Breast epithelium (tissue), 3 donors: ENCODE results near the gene DYNC1LI2.

Experiments used
- POLR2AphosphoS5 ChIP-seq, 3 donors: sonication (generic); formaldehyde crosslinking; IDR thresholded peaks; one replicate each; pipeline ENCODE4 v1.6.1; 2017; ENCODE audit warnings: antibody characterized with exemption in 3 of 3
- TF ChIP-seq, protein P1 (sequence below), 3 donors: fragments of 450-650 bp; IDR thresholded peaks; one replicate each; pipeline ENCODE4 v1.5.1; 2016 to 2017; ENCODE audit warnings: antibody characterized with exemption in 3 of 3, mild to moderate bottlenecking in 3 of 3, moderate library complexity in 3 of 3

DNA sequence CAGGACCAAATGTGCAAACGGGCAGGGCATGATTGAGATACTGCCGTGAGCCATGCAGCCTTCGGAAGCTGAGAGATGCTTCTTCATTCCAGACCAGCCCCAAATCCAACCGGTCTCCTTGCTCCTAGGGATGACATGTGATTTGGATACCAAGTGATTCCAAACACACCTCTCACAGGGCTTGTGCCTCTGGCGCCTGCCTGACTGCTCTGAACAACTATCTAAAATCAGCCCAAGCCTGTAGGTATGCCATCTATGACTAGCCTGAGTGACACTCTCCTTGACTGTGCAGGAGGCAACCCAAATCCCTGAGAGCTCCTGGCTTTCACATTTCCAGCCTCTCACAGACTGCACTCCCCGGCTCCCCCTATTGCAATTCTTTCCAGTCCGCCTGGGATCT, 20.3 kb downstream of the DYNC1LI2 start:
- TF ChIP-seq, protein P1, sequence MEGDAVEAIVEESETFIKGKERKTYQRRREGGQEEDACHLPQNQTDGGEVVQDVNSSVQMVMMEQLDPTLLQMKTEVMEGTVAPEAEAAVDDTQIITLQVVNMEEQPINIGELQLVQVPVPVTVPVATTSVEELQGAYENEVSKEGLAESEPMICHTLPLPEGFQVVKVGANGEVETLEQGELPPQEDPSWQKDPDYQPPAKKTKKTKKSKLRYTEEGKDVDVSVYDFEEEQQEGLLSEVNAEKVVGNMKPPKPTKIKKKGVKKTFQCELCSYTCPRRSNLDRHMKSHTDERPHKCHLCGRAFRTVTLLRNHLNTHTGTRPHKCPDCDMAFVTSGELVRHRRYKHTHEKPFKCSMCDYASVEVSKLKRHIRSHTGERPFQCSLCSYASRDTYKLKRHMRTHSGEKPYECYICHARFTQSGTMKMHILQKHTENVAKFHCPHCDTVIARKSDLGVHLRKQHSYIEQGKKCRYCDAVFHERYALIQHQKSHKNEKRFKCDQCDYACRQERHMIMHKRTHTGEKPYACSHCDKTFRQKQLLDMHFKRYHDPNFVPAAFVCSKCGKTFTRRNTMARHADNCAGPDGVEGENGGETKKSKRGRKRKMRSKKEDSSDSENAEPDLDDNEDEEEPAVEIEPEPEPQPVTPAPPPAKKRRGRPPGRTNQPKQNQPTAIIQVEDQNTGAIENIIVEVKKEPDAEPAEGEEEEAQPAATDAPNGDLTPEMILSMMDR (IDR thresholded peaks at IDR 0.05), result no peak
- TF ChIP-seq POLR2AphosphoS5 (IDR thresholded peaks at IDR 0.05), result no peak
